HEK293T (cell line): ENCODE results near the gene VWA8.

Source experiments
- HDGF ChIP-seq: fragments of 450-650 bp; IDR thresholded peaks from 2 replicates; pipeline ENCODE4 v1.6.1; 2017; ENCODE audit warnings: antibody characterized with exemption, borderline replicate concordance
- LEF1 ChIP-seq: fragments of 450-650 bp; IDR thresholded peaks from 2 replicates; pipeline ENCODE4 v1.6.1; 2017; ENCODE audit warnings: mild to moderate bottlenecking, borderline replicate concordance

DNA sequence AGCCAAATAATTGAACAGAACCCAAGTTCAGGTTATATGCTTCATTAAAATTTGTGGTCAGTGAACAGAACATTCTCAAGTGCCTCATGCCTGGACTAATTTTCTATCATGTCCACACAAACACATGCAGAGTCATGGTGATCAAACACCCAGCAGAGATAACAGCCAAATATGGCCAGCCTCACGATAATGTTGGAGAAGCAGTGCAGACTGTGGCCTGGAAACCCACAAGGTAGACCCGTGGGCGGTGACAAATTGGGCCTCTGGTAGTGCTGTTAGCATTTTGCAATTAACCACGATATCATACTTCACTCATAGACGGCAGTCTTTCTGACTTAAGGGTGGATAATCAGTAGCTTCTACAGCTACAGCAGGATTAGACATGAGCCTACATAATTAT lies 35.0 kb upstream of the VWA8 start:
- TF ChIP-seq HDGF, result no peak
- no peak for TF ChIP-seq LEF1
